Heart right ventricle (tissue), 16 donors: ENCODE data around the gene BASP1. TPM values are rescaled to one million over a fixed set of nuclear protein-coding genes. Genes with fewer than 3 reads are reported as not detected.

Source experiments
- ATAC-seq, 8 donors: fragments of 200-7000 bp; cut with Tn5 transposase; one replicate each; pipeline ENCODE4 v1.9.1; 2020; ENCODE audit warnings: mild to moderate bottlenecking in 8 of 8, moderate library complexity in 8 of 8, moderate number of reproducible peaks in 1 of 8
- DNase-seq, 2 donors: peaks; one replicate each; pipeline ENCODE4 v3.0.0-alpha.2; 2020
- H3K27ac ChIP-seq, 10 donors: fragments of 200-600 bp; sonication (generic) in 2 of 10; one replicate each; pipeline versions ENCODE4 v1.5.0 to v1.8.0; 2020 to 2022; ENCODE audit warnings: mild to moderate bottlenecking in 3 of 10
- H3K27me3 ChIP-seq, 7 donors: fragments of 200-600 bp; one replicate each; pipeline ENCODE4 v1.8.0; 2021 to 2022; ENCODE audit warnings: mild to moderate bottlenecking in 2 of 7
- H3K36me3 ChIP-seq, 9 donors: fragments of 200-600 bp; sonication (generic) in 1 of 9; one replicate each; pipeline versions ENCODE4 v1.5.0 to v1.8.0; 2020 to 2022; ENCODE audit warnings: mild to moderate bottlenecking in 2 of 9
- H3K4me1 ChIP-seq, 9 donors: fragments of 200-600 bp; sonication (generic) in 1 of 9; one replicate each; pipeline versions ENCODE4 v1.5.0 to v1.8.0; 2020 to 2022; ENCODE audit warnings: mild to moderate bottlenecking in 4 of 9
- H3K4me3 ChIP-seq, 10 donors: fragments of 200-600 bp; sonication (generic) in 2 of 10; one replicate each; pipeline versions ENCODE4 v1.5.0 to v1.8.0; 2020 to 2022; ENCODE audit warnings: mild to moderate bottlenecking in 7 of 10, moderate library complexity in 2 of 10
- H3K9me3 ChIP-seq, 11 donors: fragments of 200-600 bp in 10 of 11; sonication (generic) in 2 of 11; one replicate each; pipeline versions ENCODE4 v1.5.0 to v1.8.0; 2013 to 2022; ENCODE audit warnings: mild to moderate bottlenecking in 2 of 11, control low read depth in 1 of 11, moderate library complexity in 1 of 11
- CTCF ChIP-seq, 9 donors: fragments of 200-600 bp; sonication (generic) in 2 of 9; IDR thresholded peaks; one replicate each; pipeline versions ENCODE4 v1.5.0 to v1.8.0; 2021 to 2022; ENCODE audit warnings: antibody characterized with exemption in 9 of 9, mild to moderate bottlenecking in 5 of 9, moderate library complexity in 1 of 9
- WGBS, 2 donors: extraction: QIAGEN DNeasy Blood & Tissue Kit; methylation state at CpG; one replicate each; pipeline ENCODE4 v1.1.7; 2013; ENCODE audit warnings: inconsistent platforms in 1 of 2; 5-methylcytosine and 5-hydroxymethylcytosine counted together
- intact Hi-C, 10 donors: fragments of 100-400 bp; cut with DNase I; formaldehyde crosslinking; loops; one replicate each; pipeline versions ENCODE4 v1.11.1 to v1.14.2; 2022
- polyA plus RNA-seq, 2 donors: library from polyadenylated mRNA; stranded (reverse); fragments of 200-250 nt; gene quantifications; one replicate each; pipeline ENCODE4 v1.2.3, GENCODE V29; 2013
- total RNA-seq, 10 donors: library from RNA; stranded (reverse); fragmentation: NEBNext Ultra II Directional in 3 of 10; extraction: Animal tissue kit (Norgen Biotek cat#: 25700) in 3 of 10; gene quantifications; one replicate each; pipeline versions ENCODE4 v1.2.1 to v1.2.4, GENCODE V29; 2021 to 2023
- donor health status: Arrhythmogenic right ventricular cardiomyopathy.
- donor health status: ischemic (EF 13 %, LVEDD 7.1; RV severe dilation, severe dysfunction).
- donor health status: healthy with polysubstance abuse.
- donor health status: DM: no; HTN: yes; CAD: no.
- donor health status: DM: no; HTN: no; CAD: no.
- donor health status: ischemic (EF 25% LVEDD 6.9; RV normal size, moderate dysfunction).
- donor health status: ischemic (EF 25% LVEDD 5.7; RV mildly dilated, moderate dysfunction).
- donor health status: healthy.
- donor health status: DM: yes; HTN: yes; CAD: no.
- donor health status: Ischemic cardiomyopathy.
- donor health status: ischemic (EF 35%, LVEDD 5.7; RV mildly dilated, moderate dysfunction).
- donor health status: nonischemic (EF 11% LVEDD 7.7; RV severe dilation, severe dysfunction).
- donor health status: DM: yes; HTN: yes; CAD: no.
- donor health status: PGD.
- donor health status: ischemic (EF 29% LVEDD 5.4; RV normal size, mild dysfunction).
- donor health status: nonischemic (EF 23%, LVEDD 6.1; RV moderate dilation, normal function).

The BASP1 gene
- total and polyA plus RNA-seq, 12 donors, result 0.42 to 8.8 (median 1.6) TPM

- ATAC-seq, result no peak
- no peak for DNase-seq
- TF ChIP-seq CTCF (IDR thresholded peaks at IDR 0.05), result no peak
- no peaks in the 10 kb centered on the region for H3K9me3 ChIP-seq
- H3K4me1 ChIP-seq, result no peaks in the 10 kb centered on the region
- H3K27ac ChIP-seq, result no peak overlapping the region
- intact Hi-C loops, result no loop called here
- H3K36me3 ChIP-seq, result no peaks in the 10 kb centered on the region
- H3K27me3 ChIP-seq, result peaks cover 0 to 3% (median 0%) of the 10 kb centered on the region in 7 donors
- no peak overlapping the region for H3K4me3 ChIP-seq
- 73 to 79% methylated on average over 6 of the region's 6 CpGs for WGBS, 2 donors
These were observed 39.7 kb upstream of the BASP1 start for GRCh38 chr5:17177501-17178372.

- WGBS, 2 donors, result 76 to 86% methylated on average over 2 of the region's 2 CpGs
These were observed 39.1 kb upstream of the BASP1 start for GRCh38 chr5:17178373-17178675.

GRCh38 chr5:17180330-17180843 lies 37.0 kb upstream of the BASP1 start:
- DNase-seq (no peak), ATAC-seq (no peak)
- intact Hi-C loops, result loop anchor here in 2 of 10 donors (10.0 kb wide), 1 partner anchor 246 kb away; the partner anchor contains the start of gene MYO10 (in 2 of the 2)
- peaks cover 0 to 3% (median 0%) of the 10 kb centered on the region in 7 donors for H3K27me3 ChIP-seq
- WGBS, 2 donors, result 82 to 86% methylated on average over 6 of the region's 6 CpGs
- H3K9me3 ChIP-seq, result no peaks in the 10 kb centered on the region
- H3K36me3 ChIP-seq, result no peaks in the 10 kb centered on the region
- peak overlapping the region in 1 of 10 donors; percentile 44 for H3K27ac ChIP-seq
- no peak for TF ChIP-seq CTCF (IDR thresholded peaks at IDR 0.05)
- no peak overlapping the region for H3K4me3 ChIP-seq
- peaks cover 0 to 10% (median 0%) of the 10 kb centered on the region in 9 donors for H3K4me1 ChIP-seq

More at GRCh38 chr5:17178373-17178675, 39.1 kb upstream of the BASP1 start:
- Histone ChIP-seq H3K9me3 (no peaks in the 10 kb centered on the region), H3K4me1 (no peaks in the 10 kb centered on the region), H3K4me3 (no peak overlapping the region), H3K36me3 (no peaks in the 10 kb centered on the region), H3K27ac (no peak overlapping the region), H3K27me3 (peaks cover 0 to 3% (median 0%) of the 10 kb centered on the region in 7 donors)
- DNase-seq (no peak), ATAC-seq (no peak)
- intact Hi-C loops, result no loop called here
- TF ChIP-seq CTCF (IDR thresholded peaks at IDR 0.05), result no peak

GRCh38 chr5:17180864-17181723 lies 36.3 kb upstream of the BASP1 start:
- intact Hi-C loops, result loop anchor here in 2 of 10 donors (10.0 kb wide), 1 partner anchor 246 kb away; the partner anchor contains the start of gene MYO10 (in 2 of the 2)
- TF ChIP-seq CTCF (IDR thresholded peaks at IDR 0.05), result no peak
- Histone ChIP-seq H3K4me1 (peaks cover 0 to 13% (median 0%) of the 10 kb centered on the region in 9 donors), H3K4me3 (no peak overlapping the region), H3K27me3 (peaks cover 0 to 3% (median 0%) of the 10 kb centered on the region in 7 donors), H3K9me3 (no peaks in the 10 kb centered on the region), H3K36me3 (no peaks in the 10 kb centered on the region), H3K27ac (peak overlapping the region in 1 of 10 donors; percentile 47)
- DNase-seq (no peak), ATAC-seq (peak in 1 of 8 donors; percentile 70)
- WGBS, 2 donors, result 68 to 74% methylated on average over 11 of the region's 11 CpGs
